Anterior cingulate cortex (tissue), 58 donors: ENCODE results near the gene COMMD1.
"Not testable (repeated sequence)": the region's sequence is repeated elsewhere in the genome, so short reads cannot be mapped to it uniquely, and the experiment has no call there.

Experiments used
- DNase-seq, 58 donors: peaks; one replicate each; lab custom pipeline; 2025; lab: John Stamatoyannopoulos, UW

Gene COMMD1

DNA sequence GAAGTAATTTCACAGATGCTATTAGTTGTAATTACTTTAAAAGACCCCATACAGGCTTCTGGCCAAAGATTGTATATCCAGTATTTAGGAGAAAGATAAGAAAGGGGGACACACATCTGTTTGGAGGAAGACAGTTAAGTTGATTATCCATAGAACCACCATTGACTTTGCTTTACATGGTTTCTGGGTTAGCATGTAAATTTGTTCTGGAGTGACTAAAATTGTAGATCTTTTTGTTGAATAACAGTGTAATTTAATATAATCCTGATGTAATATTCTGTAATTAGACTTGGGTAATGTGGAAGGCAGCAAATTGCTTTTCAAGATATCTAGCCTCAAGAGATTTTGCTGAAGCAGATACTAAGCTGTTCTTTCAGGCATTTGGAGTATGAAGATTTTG lies 17.2 kb downstream of the COMMD1 start:
- no peak for DNase-seq

DNA sequence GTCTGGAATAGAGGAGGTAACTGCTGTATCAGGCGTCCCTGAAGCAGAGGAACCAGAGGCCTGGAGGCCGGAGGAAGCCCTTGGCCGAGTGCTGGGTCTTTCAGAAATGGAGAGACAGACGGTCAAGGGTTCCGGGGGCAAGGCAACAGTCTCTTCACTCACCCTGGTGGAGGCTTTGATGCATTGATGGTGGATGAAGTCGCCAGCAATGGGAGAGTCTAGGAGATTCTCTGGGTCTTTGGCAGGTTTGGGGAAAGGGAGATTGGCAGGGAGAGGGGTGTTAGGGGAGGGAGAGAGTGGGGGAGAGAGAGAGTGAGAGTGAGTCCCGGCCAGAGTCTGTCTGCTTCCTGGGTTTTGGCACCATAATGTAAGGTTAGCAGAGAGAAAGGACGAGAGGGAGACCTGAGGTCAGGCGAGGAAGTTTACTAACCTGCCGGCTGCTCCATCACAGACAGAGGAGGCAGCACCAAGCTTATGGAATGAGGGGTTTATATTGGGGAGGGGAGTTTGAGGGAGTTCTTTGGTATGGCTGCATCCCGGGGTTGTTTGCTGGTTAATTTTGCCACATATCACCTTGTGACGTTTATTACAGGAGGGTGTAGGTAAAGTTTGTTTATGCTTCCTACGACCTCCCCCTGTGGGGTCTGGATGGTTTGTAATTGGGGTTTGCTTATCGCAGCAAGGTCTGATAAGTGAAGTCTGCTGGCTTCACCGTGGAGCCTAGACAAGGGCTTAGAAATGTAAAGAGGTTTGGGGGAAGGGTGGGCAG lies 19.6 kb downstream of the COMMD1 start:
- DNase-seq = no peak

DNA sequence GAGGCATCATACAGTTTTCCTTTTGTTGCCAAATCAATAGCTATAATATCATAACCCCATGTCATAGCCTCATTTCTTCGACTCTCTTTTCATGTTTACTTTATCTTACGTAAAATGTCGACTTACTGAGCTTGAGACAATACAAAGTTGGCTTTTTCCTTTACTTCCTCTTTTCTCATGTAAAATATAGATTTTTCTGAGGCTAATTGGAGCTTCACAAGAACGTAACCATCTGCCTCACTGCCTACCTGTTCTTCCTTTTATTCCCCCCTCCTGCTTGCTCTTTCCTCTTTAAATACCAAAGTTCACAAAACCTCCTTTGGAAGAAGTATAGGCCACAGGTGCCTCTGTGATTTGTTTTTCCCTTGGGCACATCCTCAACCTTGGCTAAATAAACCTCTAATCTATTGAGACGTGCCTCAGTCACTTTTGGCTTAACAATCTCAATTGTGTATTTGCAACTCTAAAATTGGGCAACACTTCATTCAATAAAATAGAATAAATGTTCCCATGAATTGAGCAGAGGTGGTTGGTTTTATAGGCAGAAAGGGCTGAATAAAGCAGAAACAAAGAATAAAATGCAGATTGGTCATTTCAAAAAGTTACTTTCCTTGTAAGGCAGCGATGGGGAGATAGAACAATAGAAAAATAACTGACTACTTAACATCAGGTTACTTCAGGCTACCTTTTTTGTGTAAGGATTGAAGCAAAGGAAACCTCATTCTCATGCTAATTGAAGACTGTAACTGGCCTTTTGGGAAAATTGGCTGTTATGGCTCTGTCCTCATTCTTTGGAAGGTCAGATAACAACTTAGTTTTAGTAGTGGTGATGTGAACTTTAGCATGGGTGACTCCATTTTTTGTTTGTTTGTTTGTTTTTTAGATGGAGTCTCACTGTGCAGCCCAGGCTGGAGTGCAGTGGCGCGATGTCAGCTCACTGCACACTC lies 21.3 kb downstream of the COMMD1 start:
- DNase-seq = no peak

DNA sequence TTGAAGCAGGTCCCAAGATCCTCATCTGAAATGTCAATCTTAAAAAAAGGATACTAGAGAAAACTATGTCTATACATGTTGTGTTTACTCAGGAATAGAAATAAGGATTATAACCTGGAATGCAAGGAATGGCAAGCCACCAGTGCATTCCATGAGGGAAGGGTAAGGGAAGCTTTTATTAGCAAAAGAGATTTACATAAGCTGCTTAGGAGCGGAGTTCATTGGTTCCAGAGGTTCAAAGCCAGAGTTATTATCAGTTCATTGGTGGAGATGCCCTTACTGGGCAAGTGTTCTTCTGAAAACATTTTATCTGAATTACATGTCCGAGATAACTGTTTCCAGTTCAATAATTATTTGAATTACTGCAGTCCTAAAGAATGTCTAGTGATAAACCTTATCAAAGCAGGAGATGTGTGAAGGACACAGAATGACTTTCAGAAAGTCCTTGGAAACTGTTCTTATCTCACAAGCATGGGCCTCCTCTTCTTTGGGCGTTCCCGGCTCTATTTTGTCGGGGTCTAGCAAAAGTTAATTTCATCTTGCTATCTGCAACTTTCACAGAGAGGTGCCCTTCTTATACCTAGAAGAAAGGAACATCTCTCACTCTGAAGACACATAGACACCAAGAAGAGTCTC lies 23.5 kb downstream of the COMMD1 start:
- no peak for DNase-seq

DNA sequence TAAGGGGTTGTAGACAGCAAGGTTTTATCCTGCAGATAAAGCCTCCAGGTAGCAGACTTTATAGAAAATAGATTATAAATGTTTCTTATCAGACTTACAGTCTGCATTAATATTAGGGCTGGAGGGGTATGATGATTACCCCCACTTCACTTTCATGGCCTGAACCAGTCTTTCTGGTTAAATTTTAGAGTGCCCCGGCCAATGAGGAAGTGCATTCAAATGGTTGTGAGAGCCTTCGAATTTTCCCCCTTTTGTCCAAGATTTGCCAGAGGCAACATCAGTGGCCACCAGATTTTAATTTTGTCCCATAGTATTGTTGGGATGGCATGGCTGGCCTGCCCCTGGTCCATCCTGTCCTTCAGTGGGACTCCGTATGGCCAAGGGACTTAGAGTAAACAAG lies 31.6 kb downstream of the COMMD1 start:
- no peak for DNase-seq

DNA sequence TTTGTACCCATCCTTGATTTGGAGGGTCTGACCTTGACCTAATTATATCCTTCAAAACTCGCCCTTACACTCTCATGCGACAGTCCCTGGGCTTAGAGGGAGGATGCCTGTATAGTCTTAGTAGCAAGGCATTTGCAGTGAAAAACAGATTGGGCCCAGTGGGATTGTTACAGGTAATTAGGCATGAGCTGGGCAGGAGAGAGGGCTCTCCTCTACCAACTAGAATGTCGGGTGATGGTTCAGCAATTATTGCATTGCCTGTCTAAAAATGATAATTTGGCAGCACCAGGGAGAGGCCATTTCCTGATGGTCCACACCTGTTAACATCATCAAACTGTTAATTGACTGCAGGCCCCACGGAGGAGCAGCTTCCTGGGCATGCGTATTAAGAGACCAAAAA lies 32.4 kb downstream of the COMMD1 start:
- DNase-seq = no peak

DNA sequence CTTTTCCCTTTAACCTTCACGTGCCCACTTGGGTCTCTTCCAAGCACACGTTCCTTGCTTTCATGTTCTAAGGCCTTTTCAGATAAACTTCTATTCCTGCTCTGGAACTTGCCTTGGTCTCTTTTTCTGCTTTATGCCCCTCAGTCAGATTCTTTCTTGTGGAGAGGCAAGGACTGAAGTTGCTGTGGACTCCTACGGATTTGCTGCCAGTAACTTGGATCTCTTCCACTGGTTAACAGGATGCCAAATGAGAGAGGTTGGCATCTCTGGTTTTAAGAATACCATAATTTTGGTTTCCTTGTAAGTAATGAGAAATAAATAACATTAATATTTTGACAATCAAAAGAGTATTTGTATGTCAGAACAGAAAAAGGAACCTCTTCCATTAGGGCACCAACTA lies 33.0 kb downstream of the COMMD1 start:
- DNase-seq = peak in 1 of 58 donors; percentile 21

DNA sequence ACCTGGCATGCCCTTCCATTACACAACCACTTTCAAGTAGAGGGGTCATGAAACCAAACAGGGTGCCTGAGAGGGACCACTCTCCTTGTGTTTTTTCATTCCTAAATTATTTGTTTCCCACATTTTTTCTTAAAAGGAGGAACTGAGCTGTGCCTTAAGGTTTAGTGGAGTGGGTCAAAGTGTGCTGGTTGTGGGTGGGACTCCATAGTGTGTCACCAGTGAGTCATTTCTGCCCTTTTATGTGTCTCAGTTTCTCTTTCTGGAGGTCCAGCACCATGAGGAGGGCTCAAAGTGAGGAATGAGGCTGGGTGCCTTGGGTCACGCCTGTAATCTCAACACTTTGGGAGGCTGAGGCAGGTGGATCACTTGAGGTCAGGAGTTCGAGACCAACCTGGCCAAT lies 37.8 kb downstream of the COMMD1 start:
- no peak for DNase-seq

DNA sequence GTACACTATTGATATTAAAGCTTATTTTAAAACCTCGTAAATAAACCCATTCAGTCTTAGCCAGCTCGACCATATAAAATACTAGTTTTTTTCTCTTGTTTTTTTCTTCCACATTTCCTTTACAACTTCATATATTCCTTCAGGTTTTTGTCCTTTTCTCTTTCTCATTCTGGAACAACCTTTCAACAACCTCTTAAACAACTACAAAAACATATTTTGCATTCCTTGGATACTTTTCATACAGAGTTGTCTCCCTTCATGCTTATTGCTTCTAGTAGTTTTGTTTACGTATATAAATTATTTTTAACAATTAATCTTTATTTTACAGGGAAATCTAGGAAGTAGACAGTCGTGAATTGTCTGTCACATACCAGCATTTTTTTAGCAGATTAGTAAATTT lies 41.2 kb downstream of the COMMD1 start:
- no peak for DNase-seq

DNA sequence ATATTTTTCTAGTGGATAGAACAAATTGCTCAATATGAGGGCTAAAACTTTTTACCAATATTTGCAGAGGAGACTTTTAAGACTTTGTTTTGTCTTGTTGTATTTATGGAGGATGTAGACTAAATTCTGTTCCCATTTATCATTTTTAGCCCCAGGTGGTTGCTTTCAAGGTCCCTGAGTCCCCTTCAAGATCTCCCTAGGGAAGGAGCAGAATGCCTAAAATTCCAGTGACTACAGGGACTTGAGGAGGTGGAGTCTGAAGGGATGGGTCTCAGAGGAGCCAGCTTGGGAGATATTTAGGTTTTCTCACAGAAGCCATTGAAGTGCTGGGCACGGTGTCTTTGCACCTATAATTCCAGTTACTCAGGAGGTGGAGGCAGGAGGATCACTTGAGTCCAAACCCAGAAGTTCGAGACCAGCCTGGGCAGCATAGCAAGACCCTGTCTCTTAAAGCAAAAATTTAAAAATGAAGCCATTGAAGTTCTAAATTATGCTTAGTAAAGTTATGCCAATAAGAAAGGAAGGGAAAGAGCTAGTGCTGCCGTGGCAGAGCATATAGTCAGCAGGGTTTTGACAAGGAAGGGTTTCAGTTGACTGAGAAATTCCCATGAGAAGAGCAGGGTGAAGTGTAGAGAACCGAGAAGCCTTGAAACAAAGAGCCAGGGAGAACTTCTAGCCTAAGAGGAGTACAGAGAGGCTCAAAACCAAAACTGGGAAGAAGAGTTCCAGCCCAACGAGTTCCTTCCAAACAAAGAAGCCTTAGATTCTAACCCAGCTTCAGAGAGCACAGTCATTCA lies 43.4 kb downstream of the COMMD1 start:
- no peak for DNase-seq

DNA sequence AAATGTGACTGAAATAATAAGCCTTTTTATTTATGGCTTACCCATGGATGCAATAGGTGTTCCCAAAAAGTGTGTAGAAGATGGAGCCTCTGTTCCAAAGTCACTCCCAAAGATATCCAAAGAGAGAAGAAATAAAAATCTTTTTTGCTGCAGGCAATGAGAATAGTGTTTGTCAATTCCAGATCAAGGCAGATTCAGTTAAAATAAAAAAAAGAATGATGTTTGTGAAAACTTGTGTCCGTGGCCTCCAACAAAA lies 43.9 kb downstream of the COMMD1 start:
- DNase-seq = no peak

DNA sequence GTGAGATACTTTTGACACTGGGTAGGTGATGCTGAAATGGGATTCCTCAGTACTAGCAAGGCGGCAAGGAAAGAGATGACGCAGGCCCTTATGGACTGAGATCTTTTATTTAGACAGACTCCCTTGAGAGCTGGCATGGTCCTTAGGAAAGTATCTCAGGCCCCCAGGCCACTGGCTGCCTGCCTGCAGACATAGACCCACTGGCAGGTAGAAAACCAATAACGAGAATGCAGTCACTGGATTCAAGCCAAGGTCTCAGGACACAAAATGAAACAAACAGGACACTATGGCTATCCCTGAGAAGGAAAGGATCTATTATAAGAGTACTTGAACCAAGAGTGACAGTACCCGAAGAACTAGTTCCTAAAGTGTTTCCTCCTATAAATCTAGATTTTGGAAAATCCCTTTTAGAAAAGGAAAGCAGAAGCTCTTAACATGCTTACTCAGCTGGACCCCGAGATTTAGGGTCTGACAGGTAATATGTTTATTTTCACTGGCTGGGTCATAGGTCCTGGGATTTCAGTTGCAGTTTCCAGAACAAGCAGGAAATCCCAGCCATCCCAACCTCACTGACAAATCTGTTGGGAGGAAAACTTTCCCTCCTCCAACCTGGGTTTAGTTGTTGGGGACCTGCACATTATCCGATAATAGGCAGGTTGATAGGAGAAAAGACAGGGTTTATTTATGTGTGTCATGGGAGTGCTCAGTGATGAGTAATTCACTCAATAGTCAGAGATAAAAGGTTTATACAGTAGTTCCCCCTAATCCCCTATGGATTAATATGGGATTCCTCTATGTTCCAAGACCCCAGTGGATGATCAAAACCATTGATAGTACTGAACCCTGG lies 44.5 kb downstream of the COMMD1 start:
- peak in 1 of 58 donors; percentile 12 for DNase-seq

DNA sequence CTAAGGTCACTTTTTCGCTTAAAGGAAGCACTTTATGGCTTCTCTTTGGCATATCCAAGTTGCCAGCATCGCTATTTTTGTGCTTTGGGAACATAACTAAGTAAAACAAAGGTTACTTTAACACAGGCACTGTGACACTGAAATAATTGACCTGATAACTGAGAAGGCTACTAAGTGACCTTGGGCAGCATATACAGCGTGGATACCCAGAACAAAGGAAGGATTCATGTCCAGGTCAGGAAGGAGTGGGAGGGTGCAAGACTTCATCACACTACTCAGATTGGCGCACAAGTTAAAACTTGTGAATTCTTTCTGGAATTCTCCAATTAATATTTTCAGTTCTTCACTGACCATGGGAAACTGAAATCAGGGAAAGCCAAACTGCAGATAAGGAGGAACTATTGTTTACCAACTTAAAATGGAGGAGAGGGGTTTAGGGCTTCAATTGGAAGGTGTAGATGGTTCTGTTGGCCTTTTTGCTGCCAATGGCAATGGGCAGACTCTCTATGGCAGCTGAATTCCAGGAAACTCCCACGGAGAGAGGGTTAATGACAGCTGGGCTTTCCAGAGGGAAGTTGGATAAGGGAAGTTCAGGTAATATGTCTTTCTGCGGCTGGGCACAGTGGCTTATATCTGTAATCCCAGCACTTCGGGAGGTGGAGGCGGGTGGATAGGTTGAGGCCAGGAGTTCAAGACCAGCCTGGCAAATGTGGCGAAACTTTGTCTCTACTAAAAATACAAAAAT lies 45.3 kb downstream of the COMMD1 start:
- DNase-seq = no peak

DNA sequence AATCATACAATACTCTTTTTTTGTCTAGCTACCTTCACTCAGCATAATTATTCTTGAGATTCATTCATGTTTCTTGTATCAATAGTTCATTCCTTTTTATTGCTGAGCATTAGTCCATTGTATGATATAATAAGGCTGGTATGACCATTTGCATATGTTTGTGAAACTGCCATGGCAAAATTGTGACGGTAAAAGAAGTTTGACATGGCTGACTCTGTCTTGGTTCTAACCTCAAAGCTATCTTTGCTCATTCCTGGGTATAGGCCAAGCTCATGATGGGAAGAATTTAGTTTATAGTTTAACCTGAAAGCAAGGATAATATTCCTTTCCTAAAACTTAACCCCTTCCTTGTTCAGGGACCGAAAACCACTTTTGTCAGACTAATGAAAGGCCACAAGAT lies 46.4 kb downstream of the COMMD1 start:
- DNase-seq = no peak

DNA sequence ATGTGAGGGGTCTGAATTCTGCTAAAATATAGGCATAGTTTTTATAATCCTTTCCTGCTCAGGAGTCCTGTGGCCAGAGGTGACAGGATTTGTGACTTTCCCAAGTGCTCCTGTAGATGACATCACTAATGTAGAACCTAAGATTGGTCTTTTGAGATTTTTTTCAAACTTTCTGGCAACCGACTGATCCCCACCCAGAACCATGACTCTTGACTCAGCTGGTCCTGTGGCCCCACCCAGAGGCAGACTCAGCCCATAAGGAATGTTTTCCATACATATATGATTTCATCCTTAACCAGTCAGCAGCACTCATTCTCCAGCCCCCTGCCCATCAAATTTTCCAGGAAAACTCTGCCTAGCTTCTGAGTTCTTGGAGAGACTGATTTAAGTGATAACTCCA lies 46.8 kb downstream of the COMMD1 start:
- no peak for DNase-seq

DNA sequence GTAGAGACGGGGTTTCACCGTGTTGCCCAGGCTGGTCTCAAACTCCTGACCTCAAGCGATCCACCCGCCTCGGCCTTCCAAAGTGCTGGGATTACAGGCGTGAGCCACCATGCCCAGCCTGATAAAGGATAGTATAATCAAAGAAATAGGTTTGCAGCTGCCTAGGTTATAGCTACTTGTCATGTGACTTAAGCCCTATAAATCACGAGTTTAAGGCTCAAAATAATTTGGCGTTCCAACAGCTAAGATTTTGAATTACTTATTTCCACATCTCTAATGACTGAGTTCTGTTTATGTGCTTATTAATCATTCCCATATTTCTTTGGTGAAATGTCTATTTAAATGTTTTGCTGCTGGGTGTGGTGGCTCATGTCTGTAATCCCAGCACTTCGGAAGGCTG lies 49.4 kb downstream of the COMMD1 start:
- DNase-seq = not testable (repeated sequence)

DNA sequence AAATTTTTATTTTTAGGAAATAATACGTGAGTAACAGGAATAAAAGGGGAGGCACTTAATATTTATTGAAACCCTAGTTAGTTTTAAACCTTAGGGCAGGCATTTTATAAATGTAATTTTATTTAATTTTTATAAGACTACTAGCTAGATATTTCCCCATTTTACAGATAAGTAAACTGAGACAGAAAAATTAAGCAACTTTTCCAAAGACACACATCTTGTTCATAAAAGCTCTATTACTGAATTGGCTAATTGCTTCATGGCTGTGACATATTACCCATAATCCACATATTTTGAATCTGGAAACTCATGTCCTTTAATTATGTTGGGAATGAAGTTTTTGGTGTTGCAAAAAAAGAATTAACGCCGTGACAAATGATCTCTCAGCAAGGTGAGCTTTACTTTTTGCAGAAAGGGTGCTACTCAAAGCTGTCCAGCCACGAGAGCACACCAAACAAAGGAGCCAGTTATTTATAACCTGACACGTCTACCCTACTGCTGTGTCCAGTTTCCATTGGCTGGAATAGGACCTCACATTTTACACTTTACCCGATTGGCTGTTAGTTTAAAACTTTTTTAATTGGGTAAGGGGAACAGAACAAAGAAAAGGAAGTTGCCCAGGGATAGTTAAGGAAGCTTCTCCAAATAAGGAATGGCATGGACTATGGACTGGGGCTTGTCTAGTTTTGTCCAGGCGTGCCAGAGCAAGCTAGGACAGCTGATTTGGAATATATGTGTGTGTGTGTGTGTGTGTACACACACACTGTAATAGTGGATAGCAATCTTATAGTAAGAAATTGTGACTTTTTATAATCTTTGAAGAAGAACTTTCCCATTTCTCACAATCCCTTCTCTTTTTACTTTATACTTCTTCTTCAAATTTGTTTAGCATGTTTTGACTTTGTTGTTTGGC lies 54.2 kb downstream of the COMMD1 start:
- DNase-seq = no peak
